Activated CD4-positive, alpha-beta T cell treated with anti-CD3 and anti-CD28 coated beads, Interleukin-2, amount 50 U/mL, for 48 hours (primary cell): ENCODE measurements around the gene ATP6V0D1.

Experiments used
- DNase-seq, 2 experiments: peaks; one replicate each; pipeline ENCODE4 v3.0.0-alpha.2; 2020

Gene ATP6V0D1

DNA sequence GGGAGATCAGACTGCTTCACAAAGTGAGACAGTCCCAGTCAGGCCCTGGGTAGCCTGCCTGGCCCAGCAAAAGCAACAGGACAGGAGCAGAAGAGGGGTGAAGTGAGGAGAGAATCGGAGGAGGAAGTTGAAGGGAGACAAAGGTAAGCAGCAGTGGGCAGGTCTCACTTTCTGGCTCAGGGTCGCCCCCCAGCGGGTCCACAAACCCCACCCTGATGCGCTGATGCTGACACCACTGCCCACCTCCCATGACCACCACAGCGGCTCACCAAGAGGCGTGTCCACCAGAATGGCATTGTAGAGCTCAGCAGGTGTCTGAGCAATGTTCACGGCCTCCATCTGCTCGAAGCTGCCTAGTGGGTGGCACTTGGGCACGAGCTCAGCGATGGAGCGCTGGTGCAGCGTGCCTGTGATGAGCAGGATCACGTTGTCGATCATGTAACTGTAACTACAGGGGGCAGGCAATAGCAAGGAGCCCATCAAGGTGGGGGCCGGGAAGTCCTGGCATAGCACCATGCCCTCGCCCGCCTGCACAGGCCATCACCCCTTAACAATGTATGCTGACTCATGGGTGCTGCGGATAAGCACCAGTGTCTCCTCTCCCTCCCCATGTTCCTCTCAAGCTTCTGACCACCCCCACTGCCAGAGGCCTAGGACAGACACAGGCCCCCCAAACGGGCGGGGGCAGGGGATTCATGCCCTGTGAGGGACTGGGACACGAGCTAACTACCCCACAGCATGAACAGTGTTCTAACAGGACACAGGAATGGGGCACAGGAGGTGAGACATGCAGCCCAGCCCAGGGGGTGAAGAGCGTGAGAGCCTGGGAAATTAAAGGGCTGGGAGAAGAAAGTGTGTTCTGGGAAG is 36.5 kb downstream of the ATP6V0D1 start:
- DNase-seq: no peak

DNA sequence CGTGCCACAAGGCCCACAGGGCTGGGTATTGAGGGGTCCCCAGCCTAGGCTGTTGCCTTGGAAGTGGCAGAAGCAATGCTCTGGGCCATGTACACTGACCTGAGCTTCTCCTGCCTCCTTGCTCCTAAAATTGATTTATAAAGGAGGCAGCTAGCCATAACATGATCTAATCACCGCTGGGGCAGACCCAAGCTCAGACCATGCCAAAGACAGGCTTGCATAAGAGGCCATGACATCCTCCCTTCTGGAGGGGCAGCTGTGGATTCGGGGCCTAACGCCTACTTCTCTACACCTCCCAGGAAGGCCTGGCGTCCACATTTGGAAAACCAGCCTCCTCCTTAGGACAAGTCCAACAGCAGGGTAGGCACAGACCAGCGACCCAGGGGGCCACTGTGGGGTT is 37.7 kb downstream of the ATP6V0D1 start:
- DNase-seq: no peak

DNA sequence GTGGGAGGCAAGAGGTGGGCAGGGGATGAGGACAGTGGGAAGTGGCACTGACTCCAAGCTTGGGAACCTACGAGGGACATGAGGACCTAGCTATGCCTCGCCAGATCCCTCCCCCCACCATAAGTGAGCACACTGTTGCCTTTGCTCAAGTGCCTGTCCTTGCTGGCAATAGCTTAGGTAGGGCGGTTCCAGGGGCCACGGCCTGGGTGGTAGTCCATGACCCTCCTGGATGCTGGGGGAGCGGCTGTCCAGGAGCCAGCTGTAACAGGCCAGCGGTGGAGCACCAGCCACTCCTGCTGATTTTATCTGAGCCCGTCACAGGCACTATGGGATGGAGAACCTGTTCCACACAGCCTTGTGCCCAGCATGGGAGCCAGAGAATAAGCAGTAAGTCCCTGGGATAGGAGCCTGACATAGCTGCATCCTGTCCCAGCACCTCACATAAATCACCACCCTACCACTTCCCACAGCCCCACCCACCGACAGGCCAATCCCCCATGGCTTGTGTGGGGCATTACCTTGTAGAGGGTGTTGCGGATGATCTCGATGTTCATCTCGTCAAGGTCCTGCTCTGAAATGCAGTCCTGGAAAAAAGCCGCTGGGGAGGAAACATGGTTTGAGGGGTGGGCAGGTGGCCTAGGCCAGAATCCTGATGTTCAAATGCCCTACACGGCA is 38.2 kb downstream of the ATP6V0D1 start:
- DNase-seq: no peak

DNA sequence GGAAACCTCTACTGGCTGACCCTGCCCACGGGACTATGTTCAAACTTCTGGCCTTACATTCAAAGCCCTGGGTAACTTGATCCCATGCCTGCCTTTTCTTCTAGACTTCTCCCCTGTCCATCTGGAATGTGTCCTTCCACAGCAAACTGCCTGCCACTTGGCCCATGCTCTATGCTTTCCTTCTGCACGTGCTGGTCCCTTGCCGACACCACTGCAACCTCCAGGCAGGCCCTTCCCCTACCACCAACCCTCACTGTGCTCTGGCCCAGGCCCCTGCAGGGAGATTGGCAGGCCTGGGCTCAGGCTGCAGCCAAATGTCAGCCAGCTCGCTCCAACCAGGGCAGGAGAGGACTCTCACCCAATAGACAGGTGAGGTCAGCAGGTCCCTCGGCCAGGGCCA is 39.0 kb downstream of the ATP6V0D1 start:
- no peak for DNase-seq

DNA sequence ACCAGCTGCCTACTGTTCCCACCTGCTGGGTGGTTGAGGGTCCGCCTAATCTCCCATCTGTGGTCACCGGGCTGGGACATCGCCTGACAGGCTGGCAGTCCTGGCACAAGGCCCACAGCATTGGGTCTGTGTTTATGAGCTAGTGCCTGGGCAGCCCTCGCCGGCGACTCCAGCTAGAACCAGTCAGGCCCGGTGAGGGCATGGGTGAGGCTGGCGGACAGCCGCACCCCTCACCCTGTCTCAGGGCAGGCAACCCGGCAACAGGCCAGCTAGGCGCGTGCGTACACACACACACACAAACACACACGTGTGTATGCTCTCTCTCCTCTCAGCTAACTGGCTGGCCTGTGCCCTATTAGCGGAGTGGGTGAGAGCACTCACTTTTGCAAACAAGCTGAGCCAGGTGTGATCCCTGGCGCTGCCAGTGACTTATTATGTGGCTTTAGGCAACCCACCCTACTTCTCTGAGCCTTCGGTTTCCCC is 39.6 kb downstream of the ATP6V0D1 start:
- no peak for DNase-seq

DNA sequence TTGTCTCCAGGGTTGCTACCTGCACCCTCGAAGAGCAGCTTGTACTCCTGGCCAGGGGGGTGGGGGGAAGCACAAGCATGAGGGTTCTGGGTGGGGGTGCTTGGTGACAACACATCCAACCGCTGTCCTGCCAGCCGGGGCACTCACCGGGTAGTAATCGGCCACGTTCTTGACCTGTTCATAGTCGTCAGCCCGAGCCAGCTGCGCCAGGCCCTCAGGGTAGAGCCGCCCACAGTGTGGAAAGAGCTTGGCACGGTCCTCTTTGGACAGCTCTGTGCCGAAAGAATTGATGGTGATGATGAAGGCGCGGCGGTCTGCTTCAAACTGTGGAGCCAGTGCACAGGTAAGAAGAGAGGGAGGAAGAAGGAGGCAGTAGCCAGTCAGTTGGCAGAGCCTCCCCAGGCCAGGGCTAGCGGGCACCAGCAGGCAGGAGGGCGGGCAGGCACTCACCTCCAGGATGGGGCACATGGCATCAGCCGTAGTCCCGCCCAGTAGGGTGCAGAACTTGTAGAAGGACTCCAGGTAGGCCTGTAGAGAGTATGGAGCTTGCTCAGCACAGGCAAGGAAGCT is 42.0 kb downstream of the ATP6V0D1 start:
- no peak for DNase-seq

DNA sequence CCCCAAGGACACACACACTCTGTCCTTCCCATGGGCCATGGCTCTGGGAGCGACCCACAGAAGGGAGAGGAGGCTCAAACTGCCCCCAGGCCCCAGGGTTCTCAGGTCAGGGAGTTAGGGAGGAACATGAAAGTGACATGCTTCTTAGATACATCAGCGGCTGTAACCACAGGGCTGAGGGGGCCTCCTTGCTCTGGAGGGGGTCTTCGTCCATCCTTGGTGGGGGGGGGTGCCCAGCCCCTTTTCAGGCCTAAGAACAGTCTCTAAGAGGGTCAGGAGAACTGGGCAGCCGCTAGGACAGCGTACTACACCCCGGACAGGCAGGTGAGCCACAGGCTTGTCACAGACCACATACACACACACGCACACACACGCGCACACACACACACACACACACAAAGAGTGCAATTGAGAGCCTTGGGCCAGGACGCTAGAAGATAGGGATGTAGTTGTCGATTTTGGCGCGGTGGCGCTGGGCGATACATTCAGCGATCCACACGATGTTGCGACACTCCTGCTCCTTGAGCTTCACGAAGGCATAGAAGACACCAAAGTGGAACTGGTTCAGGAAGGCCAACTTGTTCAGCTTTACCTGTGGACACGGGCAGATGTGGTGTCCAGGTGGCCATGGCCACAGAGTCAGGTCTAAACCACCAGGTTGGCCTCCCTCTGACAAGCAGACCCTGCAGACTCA is 42.7 kb downstream of the ATP6V0D1 start:
- no peak for DNase-seq

DNA sequence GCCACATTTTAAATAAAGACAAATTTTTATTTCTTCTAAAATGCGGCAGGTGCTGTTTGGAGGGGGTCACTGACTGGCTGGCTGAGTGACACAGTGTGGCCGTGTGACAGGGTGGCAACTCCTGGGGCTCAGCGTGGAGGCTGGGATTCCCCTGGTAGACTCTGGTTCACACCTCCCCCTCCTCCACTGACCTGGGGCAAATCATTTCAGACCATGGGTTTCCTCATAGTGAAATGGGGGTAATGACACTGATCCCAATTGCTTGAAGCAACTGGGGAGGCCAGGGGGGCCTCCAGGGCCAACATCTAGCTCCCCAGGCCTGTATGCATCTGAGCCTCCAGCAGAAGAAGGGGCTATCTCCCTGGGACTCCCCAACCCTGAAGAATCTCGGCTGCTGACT is 43.4 kb downstream of the ATP6V0D1 start:
- no peak for DNase-seq

DNA sequence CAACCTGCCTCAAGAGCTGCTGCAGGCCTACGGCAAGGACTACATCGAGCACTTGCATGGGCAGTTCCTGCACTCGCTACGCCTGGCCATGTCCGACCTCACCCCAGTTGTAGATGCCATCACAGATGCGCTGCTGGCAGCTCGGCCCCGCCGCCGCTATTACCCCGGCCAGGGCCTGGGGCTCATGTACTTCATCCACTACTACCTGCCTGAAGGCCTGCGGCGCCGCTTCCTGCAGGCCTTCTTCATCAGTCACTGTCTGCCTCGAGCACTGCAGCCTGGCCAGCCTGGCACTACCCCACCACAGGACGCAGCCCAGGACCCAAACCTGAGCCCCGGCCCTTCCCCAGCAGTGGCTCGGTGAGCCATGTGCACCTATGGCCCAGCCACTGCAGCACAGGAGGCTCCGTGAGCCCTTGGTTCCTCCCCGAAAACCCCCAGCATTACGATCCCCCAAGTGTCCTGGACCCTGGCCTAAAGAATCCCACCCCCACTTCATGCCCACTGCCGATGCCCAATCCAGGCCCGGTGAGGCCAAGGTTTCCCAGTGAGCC is 44.2 kb downstream of the ATP6V0D1 start:
- no peak for DNase-seq

DNA sequence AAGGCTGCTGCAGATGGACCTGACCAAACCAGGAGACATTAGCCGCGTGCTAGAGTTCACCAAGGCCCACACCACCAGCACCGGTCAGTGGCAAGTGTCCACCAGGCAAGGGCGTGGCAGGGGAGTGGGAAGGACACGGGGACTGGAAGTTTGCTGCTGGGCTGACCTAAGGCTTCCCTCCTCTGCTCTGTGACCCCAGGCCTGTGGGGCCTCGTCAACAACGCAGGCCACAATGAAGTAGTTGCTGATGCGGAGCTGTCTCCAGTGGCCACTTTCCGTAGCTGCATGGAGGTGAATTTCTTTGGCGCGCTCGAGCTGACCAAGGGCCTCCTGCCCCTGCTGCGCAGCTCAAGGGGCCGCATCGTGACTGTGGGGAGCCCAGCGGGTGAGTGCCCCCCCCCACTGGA is 45.2 kb downstream of the ATP6V0D1 start:
- DNase-seq: no peak

DNA sequence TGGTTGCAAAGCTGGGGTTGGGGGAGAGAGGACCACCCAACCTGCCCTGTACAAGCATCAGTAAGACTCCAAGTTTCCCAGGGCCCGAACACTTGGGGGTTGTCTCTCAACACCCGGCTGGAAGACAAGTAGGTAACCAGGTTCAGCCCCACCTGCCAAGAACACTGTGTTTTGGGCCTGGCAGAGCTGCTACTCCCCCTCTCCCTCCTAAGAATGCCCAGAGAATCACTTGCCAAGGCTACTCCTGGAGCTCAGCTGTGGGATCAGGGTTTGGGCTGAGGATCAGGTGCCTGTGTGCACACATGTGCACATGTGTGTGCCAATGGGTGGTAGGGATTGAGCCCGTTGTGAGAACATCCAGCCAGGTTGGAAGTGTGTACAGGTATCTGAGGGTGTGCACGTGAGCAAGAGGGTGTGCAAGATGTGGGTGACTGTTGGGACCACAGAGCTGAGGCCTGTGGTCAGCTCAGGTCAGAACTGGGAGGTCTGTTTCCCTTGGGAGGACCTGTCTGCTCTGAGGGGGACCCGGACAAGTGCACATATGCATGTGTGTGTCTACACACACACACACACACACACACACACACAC is 47.7 kb downstream of the ATP6V0D1 start:
- no peak for DNase-seq

DNA sequence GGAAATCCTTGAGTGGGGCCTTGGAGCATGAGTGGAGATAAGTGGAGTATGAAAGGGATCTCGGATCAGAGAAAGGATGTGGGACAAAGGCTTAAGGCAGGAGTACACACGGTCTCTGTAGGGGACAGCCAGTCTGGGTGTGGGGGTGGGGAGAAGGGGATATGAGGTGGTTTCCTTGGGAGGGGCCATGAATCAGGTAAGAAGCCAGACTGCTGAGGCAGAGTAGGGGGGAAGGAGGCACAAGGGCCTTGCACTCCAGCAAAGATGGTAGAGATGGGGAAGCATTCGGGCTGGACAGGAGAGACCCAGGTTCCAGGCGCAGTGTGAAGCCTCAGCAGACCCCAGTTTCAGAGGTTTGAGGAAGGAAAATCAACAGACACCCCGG is 48.5 kb downstream of the ATP6V0D1 start:
- no peak for DNase-seq

DNA sequence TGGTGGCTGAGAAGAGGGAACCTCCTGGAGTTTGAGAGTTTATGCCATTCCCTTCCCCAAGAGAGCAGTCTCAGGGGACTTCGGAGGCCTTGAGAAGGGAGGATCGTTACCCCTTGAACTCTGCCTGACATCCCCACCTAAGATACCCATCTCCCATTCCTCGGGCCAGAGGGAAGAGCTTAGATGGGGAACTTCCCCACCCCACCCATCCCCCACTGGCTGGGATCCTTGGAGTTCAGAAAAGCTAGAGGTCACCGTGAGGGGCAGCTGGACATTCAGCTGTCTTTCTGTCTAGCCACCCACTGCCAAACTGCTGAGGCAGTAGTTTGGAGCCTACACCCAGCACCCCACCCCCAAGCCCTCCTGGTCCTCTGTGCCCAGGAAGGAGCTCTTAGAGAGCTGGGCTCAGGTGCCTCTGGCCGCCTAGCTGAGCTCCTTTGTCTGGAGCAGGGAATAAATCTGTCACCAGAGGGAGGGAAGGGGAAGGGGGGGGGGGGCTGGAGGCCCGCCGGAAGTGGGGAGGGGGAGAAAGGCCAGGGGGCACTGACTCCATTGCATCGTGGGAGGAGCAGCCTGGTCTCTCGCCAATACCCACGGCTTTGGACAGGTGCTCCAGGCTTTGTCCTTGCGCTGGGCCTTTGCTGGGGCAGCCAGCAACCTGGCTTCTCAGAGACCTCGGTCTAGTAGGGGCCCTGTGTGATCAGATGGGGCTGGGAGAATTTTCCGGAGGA is 49.0 kb downstream of the ATP6V0D1 start:
- no peak for DNase-seq

DNA sequence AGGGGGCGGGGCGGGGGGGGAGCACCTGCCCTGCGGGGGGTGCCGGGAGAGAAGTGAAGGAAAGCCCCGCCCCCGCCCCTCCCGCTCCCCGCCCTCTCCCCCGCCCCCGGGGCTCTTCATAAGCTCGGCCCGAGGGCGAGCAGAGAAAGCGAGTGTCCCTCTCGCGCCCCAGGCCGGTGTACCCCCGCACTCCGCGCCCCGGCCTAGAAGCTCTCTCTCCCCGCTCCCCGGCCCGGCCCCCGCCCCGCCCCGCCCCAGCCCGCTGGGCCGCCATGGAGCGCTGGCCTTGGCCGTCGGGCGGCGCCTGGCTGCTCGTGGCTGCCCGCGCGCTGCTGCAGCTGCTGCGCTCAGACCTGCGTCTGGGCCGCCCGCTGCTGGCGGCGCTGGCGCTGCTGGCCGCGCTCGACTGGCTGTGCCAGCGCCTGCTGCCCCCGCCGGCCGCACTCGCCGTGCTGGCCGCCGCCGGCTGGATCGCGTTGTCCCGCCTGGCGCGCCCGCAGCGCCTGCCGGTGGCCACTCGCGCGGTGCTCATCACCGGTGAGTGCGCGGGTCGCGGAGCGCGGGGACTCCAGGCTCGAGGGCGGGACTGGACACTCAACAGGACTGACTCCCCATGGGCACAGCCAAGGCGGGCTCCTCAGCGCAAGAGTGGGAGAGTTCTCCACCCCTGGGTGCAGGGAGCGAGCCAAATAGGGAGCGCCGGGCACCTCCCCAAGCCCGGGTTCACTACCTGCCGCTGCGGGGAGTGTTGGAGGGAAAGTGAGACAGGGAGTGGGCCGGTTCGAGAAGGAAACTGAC is 49.8 kb downstream of the ATP6V0D1 start, which contains the start of gene HSD11B2:
HSD11B2 (plus strand) TSS at position 145 of the 798 bp plus-strand sequence; CDS start at position 273, 128 bp downstream.
- DNase-seq: peak; percentile 21 to 38

DNA sequence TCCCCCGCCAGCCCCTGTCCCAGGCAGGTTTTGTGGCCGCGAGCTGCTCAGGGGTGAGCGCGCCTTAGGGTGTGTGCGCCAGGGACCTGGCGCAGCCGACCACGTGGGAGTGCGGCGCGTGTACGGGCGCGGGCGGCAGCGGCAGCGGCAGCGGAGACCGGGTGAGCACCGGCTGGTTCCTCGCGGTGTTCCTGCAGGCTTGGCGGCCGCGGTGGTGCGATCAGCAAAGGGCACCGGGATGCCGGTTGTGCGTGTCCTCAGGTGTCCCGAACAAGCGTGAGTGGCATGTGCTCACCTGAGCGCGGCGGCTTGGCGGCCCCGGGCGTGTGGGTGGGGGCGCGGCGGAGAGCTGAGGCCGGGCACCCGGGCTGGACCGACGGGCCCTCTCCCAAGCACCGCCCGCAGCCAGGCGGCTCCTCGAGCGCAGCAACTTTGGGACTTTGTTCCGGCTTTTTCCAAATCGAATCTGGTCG is 50.4 kb downstream of the ATP6V0D1 start:
- DNase-seq: peak; percentile 33 to 36

DNA sequence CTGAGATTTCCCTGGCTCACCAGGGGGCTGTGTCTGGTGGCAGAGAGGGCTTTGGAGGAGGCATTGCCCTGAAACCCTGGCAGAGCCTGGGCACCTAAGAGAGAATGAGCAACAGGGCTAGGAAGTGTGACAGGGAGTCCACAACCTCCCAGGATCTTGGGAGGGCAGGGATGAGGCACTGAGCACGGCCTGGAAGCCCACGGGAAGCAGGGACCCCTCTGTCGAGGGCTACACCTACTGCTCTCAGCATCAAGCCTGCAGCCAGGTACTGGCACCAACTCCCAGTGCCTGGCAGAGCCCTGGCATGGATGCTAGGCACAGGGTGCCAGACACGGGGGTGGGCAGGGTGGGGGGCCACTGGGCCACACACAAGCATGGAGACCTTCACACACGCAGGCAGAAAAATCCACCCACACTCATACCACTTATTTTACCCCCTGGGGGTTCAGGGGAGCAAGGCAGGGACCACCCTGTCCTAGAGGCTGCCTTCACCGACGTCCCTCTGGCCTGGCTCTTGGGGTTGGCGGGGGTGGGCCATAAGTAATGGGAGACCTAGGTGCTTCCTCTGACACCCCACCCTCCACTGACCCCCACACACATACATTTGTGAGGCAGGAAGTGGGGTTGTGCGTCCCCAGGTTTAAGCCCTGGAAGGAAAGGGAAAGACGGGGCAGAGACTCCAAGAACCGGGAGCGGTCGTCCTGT is 51.0 kb downstream of the ATP6V0D1 start:
- DNase-seq: no peak

DNA sequence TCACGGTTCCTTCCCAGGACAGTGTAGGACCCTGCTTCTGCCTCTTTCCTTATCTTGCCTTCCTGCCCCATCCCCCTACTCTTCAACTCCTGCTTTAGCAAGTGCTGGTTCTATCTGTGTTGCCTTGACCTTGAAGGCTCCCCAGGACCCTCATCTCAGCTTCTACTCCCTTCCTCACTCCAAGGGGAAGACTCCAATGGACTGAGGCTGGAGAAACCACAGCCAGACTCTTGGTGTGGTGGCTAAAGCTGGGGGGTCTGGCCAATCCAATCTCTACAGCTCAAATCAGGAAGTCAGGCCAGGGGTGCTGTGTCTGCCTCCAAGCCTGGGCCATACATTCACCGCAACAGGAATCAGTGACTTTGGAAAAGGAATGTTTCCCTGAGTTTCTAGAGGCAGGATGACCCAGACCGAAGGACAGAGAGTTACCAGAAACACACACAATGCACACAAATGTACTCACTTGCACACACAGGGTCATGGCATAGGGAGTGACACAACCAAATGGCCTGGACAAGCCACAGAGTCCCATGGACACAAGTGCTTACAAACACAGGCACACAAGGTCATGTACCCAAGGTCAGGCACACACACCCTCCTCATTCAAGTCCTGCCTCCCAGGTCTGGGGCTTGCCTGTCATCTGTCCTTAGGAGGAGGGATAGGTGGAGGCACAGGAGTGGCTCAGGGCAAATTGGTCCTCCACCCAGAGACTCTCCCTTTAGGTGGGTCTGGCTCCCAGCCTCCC is 51.7 kb downstream of the ATP6V0D1 start:
- no peak for DNase-seq

DNA sequence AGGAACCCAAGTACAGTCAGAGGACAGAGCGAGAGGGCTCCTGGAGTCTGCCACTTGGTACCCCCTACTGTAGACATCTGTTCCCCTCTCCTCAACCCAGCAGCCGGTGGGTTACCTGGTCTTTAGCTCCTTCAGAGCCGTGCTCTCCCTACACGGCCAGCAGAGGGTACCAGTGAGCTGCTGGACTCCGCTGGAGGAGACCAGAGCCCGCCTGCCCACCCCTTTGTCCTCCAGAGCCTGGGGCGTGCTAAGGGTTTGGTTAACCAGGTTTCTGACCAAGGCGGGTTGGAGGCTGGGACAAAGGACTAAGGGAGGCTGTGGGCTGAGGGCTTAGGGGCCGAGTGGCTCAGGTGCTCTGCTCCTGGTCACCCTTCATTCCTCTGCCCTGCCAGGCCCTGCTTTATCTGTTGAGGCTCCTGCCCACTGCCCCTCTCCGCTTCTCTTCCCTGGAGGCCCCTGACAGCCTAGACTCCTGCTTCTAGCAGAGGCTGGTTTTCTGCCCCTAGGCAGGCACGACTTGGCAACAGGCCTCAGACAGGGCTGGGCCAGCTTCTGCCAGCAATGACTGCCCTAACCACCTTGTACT is 52.7 kb downstream of the ATP6V0D1 start:
- peak; percentile 68 to 74 for DNase-seq

DNA sequence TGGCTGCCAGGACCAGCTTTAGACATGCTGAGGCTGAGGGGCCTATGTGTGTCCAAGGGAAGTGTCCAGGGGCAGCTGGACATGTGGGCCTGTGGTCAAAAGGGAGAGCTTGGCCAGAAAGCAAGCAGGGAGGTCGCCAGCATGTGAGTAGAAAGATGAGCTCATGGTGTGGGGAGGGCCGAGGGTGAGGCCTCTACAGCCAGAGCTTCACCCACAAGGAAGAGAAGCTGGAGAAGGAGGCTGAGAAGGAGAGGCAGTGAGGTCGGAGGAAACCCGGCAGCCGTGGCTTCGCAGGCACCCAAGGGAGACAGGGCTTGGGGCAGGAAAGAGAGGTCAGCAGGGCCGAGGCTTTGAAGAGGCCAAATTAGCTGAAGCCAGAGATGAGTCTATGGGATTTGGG is 54.0 kb downstream of the ATP6V0D1 start:
- no peak for DNase-seq
